Measurements from ENCODE around the gene HEXD.

Gene HEXD

DNA sequence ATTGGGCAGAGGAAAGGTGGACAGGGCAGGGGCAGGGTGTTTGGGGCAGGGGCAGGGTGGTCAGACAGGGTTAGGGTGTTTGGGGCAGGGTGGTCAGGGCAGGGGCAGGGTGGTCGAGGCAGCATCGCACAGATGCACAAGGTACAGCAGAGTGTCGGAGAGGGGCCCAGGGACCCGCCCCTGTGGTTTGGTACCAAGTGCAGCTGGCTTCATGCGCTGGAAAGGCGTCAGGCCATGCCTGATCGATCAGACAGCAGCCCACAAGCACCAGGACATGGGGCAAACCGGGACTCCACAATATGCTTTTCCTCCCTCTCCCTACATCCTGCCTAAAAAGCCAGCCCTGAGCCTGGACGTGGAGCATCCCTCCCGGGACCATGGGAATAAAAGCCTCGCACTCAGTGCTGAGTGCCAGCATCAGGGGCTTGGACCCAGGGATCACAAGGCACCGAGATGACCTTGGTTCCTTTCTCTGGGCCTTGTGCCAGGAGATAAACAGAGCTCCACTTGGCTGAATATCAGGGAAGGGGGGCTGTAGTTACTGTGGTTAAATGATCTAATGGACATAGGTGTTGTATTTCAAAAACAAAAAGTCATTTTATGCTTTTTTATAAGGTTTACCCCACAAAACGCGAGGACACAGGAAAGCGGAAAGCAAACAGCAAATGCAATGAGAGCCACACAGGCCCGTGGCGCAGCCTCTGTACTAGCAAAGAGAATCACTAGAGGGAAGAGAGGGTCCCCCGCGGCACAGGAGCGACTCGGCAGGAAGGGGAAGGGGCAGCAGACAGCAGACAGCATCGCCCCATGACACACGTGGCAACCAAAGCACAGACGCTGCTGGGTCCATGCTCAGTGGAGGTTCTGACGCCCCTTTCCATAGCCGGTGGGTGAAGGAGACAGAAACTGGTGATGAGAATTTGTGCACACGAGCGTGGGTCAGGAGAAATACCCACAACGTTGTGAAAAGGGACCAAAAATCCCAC lies 5.3 kb upstream of the HEXD start:
- TF ChIP-seq, protein P1, sequence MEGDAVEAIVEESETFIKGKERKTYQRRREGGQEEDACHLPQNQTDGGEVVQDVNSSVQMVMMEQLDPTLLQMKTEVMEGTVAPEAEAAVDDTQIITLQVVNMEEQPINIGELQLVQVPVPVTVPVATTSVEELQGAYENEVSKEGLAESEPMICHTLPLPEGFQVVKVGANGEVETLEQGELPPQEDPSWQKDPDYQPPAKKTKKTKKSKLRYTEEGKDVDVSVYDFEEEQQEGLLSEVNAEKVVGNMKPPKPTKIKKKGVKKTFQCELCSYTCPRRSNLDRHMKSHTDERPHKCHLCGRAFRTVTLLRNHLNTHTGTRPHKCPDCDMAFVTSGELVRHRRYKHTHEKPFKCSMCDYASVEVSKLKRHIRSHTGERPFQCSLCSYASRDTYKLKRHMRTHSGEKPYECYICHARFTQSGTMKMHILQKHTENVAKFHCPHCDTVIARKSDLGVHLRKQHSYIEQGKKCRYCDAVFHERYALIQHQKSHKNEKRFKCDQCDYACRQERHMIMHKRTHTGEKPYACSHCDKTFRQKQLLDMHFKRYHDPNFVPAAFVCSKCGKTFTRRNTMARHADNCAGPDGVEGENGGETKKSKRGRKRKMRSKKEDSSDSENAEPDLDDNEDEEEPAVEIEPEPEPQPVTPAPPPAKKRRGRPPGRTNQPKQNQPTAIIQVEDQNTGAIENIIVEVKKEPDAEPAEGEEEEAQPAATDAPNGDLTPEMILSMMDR (IDR thresholded peaks at IDR 0.05; ENCODE audit: control insufficient read depth, insufficient read depth, low read depth, low read length, missing control alignments) = no peak
- no peak overlapping the region for H3K4me3 ChIP-seq (ENCODE audit: control insufficient read depth, low read depth, low read length)
- DNase-seq (ENCODE audit: low read depth) = no peak

DNA sequence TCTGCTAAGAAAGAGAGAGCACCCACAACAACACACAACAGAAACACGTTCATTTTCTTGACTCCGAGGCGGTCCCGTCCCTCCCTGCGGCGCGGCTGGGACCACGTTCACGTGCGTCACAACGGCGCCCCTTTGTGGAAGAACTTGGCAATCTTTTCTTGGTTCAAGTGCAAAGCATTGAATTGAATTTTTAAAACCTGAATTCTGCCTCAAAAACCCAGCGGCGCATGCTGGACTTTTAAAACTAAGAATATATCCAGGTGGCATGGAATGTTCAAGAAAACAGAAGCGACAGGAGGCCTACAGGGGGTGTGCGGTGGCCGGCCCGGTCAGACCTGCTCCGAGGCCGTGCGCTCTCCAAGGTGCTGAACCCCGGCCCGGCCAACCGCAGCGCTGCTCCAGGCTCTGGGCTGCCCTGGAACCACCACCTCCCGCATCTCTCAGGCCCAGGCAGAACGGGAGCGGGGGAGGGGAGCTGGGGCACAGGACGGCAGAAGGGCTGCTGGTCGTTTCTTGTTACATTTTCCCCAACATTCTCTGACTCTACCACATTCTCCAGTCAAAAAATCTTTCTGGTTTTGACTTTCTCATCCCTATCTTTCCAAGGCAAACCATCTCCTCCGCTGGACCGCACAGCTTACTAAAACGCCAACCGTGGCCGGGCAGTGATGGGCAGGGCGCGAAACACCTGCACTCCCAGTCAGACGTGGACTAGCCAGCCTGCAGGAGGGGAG lies 3.4 kb upstream of the HEXD start:
- TF ChIP-seq, protein P1 (IDR thresholded peaks at IDR 0.05; ENCODE audit: control insufficient read depth, insufficient read depth, low read depth, low read length, missing control alignments) = peak; percentile 79
- no peak overlapping the region for H3K4me3 ChIP-seq (ENCODE audit: control insufficient read depth, low read depth, low read length)
- no peak for DNase-seq (ENCODE audit: low read depth)

DNA sequence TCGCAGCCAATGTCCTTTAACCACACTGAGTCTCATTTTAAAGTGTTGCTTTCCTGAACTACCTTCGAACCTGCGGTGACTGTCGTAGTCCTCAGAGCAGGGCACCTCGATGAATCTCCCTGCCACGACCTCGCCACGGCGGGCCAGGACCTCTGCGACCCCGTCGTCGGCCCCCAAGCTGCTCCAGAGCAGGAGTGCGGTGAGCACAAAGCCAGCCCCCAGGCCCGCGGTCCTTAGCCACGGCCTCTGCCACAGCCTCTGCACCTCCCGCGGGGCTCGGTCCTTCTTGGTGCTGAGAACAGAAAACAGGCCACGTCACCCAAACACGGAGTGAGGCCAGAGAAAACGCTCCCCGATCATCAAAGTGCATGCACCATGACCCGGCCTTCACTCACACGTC lies 2.8 kb upstream of the HEXD start:
- no peak overlapping the region for H3K4me3 ChIP-seq (ENCODE audit: control insufficient read depth, low read depth, low read length)
- TF ChIP-seq, protein P1 (IDR thresholded peaks at IDR 0.05; ENCODE audit: control insufficient read depth, insufficient read depth, low read depth, low read length, missing control alignments) = no peak
- DNase-seq (ENCODE audit: low read depth) = no peak

DNA sequence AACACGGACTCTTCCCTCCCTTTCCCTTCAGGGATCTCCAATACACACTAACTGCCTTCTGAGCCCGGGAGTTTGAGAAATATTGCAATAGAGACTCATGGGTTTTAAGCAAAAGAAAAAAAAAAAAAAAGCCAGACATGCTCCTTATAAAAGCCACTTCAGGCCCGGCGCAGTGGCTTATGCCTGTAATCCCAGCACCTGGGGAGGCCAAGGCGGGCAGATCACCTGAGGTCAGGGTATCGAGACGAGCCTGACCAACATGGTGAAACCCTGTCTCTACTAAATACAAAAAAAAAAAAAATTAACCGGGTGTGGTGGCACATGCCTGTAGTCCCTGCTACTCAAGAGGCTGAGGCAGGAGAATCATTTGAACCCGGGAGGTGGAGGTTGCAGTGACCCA lies 2.4 kb upstream of the HEXD start:
- no peak overlapping the region for H3K4me3 ChIP-seq (ENCODE audit: control insufficient read depth, low read depth, low read length)
- DNase-seq (ENCODE audit: low read depth) = no peak
- TF ChIP-seq, protein P1 (IDR thresholded peaks at IDR 0.05; ENCODE audit: control insufficient read depth, insufficient read depth, low read depth, low read length, missing control alignments) = no peak

- no peak for DNase-seq (ENCODE audit: low read depth)
- TF ChIP-seq, protein P1 (IDR thresholded peaks at IDR 0.05; ENCODE audit: control insufficient read depth, insufficient read depth, low read depth, low read length, missing control alignments) = no peak
- no peak overlapping the region for H3K4me3 ChIP-seq (ENCODE audit: control insufficient read depth, low read depth, low read length)
These were observed 1.9 kb upstream of the HEXD start for GRCh38 chr17:82416264-82416663.

GRCh38 chr17:82416771-82417170 lies 1.4 kb upstream of the HEXD start:
- TF ChIP-seq, protein P1 (IDR thresholded peaks at IDR 0.05; ENCODE audit: control insufficient read depth, insufficient read depth, low read depth, low read length, missing control alignments) = no peak
- DNase-seq (ENCODE audit: low read depth) = no peak
- H3K4me3 ChIP-seq (ENCODE audit: control insufficient read depth, low read depth, low read length) = no peak overlapping the region

Measured in AG09309 (cell line).